ENCODE measurements around the gene SLC16A6.
"Not testable (repeated sequence)": the region's sequence is repeated elsewhere in the genome, so short reads cannot be mapped to it uniquely, and the experiment has no call there.

Gene SLC16A6

DNA sequence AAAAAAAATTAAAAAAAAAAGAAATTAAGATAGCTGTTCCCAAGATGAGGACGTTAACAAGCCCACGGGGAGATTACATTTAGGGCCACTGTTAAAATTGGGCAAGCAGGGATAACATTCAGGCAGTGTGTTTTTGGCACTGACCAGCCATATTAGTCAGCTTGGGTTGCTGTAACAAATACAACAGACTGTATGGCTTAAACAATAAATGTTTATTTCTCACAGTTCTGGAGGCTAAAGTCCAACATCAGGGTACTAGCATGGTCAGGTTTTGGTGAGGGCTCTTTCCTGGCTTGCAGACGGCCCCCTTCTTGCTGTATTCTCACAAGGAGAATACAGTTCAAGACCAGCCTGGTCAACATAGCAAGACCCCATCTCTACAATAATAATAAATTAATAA lies 31.7 kb upstream of the SLC16A6 start:
- TF ChIP-seq TAF1 (IDR thresholded peaks at IDR 0.05; ENCODE audit: borderline replicate concordance, low read depth, low read length) (no peak), POLR2A (IDR thresholded peaks at IDR 0.05; ENCODE audit: low read depth, low read length) (no peak), POLR2AphosphoS5 (IDR thresholded peaks at IDR 0.05; ENCODE audit: low read depth, low read length) (no peak)
- DNase-seq (ENCODE audit: insufficient read length) (no peak), FAIRE-seq (no peak)

DNA sequence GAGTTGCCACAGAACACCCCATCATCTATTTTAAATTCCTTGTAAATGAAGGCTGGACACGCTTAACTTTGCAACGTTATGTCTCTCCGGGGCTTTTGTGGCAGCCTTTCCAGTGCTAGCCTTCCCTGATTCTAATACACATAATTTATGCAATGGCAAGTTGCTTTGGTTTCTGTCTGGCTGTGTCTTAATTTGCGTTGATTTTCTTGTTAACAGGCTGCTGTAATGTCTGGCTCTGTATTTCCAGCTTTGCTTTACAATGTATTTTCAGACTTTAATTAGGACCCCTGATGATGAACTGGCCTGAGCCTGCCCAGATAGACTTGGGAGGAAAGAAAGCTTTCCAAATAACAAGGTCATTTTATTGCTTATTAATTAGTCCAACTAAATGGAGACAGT lies 30.6 kb upstream of the SLC16A6 start:
- DNase-seq (ENCODE audit: insufficient read length): no peak
- TF ChIP-seq POLR2AphosphoS5 (IDR thresholded peaks at IDR 0.05; ENCODE audit: low read depth, low read length): no peak
- TF ChIP-seq TAF1 (IDR thresholded peaks at IDR 0.05; ENCODE audit: borderline replicate concordance, low read depth, low read length): no peak
- TF ChIP-seq POLR2A (IDR thresholded peaks at IDR 0.05; ENCODE audit: low read depth, low read length): no peak
- FAIRE-seq: no peak

DNA sequence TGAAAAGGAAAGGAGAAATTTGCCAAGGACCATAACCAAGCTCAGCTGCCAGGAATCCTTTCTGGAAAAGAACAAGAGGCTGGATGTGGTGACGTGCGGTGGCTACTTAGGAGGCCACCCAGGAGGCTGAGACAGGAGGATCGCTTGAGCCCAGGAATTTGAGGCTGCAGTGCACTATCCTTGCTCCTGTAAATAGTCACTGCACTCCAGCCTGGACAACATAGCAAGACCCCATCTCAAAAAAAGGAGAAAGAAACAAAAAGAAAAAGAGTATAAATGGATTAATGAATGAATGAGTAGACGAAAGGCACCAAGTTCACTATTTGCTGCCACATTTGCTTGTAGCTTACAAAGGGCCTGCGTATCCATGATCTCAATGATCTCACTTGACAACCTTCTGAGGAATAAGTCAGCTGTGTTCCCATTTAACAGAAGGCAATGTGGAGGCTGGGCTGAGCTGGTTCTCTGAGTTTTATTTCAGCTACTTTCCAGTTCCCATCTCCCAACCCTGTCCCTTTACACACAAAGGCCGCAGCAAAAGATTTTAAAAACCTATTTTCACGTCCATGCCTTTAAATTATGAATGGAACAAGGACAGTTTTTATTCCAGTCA lies 30.1 kb upstream of the SLC16A6 start:
- no peak for TF ChIP-seq POLR2AphosphoS5 (IDR thresholded peaks at IDR 0.05; ENCODE audit: low read depth, low read length)
- TF ChIP-seq POLR2A (IDR thresholded peaks at IDR 0.05; ENCODE audit: low read depth, low read length): no peak
- TF ChIP-seq TAF1 (IDR thresholded peaks at IDR 0.05; ENCODE audit: borderline replicate concordance, low read depth, low read length): no peak
- no peak for DNase-seq (ENCODE audit: insufficient read length)
- FAIRE-seq: no peak

DNA sequence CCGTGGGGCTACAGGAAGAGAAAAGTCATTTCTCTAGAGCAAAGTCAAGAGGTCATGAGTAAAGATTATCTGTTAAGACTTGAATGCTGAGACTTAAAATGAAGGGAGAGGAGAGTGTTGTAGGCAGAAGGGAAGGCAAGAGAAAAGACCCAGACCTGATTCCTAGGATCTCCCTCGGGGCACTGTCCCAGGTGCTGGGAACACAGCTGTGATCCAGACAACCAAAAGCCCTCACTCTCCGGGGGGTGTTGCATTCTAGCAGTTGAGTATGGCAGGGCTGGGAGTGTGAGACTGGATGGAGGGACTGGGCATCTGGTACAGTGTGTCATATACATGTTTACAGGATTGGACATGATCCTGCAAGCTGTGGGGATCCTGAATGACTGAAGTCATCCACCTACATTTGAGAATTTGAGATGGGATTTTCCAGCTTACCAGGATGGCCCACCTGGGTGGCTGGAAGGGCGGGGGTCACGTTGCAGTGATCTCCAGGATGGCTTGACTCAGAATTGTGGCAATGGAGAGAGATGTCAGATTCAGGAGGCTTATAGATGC lies 29.5 kb upstream of the SLC16A6 start:
- FAIRE-seq (no peak), DNase-seq (ENCODE audit: insufficient read length) (no peak)
- TF ChIP-seq POLR2A (IDR thresholded peaks at IDR 0.05; ENCODE audit: low read depth, low read length): no peak
- no peak for TF ChIP-seq POLR2AphosphoS5 (IDR thresholded peaks at IDR 0.05; ENCODE audit: low read depth, low read length)
- no peak for TF ChIP-seq TAF1 (IDR thresholded peaks at IDR 0.05; ENCODE audit: borderline replicate concordance, low read depth, low read length)

DNA sequence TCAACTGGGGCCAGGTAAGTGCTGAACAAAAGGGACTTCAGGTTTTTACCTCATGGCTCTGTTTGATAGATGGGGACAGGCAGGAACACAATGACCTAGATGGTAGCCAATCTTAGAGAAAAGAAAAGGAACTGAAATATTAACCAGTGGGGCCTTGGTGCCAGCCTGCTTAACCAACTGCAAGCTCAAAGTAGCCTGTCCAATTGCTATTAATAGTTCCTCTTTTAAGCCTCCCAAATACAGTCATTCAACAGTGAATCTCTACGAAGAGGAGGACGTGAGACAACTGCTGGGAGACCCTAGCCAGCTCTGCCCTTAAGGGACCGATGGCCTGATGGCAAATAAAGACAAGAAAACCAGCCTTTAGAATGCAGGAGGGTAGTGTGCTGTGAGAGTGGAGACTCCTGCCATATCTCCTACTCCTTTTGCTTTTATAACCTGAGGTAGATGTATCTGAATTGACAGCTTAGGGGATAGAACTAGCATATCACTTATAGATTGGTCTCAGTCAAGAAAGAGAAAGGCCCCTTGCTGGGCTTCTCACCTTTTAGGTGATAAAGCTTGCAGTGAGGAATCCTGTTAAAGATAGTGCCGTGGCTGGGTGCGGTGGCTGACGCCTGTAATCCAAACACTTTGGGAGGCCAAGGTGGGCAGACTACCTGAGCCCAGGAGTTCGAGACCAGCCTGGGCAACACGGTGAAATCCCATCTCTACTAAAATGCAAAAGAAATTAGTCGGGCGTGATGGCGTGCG lies 28.7 kb upstream of the SLC16A6 start:
- no peak for DNase-seq (ENCODE audit: insufficient read length)
- TF ChIP-seq POLR2A (IDR thresholded peaks at IDR 0.05; ENCODE audit: low read depth, low read length): no peak
- no peak for TF ChIP-seq POLR2AphosphoS5 (IDR thresholded peaks at IDR 0.05; ENCODE audit: low read depth, low read length)
- no peak for TF ChIP-seq TAF1 (IDR thresholded peaks at IDR 0.05; ENCODE audit: borderline replicate concordance, low read depth, low read length)
- no peak for FAIRE-seq

DNA sequence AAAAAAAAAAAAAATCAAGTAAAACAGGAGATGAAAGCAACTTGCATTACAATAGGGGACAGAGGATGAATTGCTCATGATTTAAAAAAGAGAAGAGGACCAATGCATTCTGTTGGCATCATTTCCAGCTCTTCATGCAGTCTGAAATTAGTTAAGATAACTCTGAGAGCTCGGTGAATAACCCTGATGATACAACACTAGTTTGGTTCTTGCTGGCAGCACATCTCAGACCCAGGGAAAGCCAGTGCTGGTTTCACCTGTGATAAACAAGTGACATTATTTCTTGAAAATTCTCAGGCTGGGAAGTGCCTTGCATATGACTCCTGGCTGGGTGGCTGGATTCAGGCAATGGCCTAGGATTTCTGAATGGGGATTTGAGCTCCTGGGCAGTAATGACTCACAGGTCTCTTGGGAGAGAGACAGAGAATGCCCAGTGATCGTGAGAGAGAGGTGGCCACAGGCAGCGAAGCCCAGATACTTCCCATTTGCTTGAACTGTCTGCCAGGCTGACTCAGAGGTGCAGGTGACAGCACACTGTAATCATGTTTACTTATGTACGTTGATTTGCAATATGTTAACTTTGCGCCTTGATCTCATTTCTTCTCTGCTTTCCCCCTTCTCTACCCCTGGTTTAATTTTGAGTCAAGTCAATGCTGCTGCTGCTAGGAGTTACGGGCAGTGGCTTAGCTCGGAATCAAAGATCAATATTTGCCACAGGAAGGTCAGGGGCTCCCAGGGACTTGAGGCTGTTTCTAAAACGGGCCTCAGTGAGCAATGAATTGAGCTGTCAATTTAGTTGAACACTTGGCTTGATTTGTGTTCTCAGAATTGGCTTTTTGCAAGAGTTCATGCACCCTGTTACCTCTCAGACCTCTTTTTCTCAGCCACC lies 27.4 kb upstream of the SLC16A6 start:
- TF ChIP-seq POLR2A (IDR thresholded peaks at IDR 0.05; ENCODE audit: low read depth, low read length) (no peak), POLR2AphosphoS5 (IDR thresholded peaks at IDR 0.05; ENCODE audit: low read depth, low read length) (no peak), TAF1 (IDR thresholded peaks at IDR 0.05; ENCODE audit: borderline replicate concordance, low read depth, low read length) (no peak)
- DNase-seq (ENCODE audit: insufficient read length) (no peak), FAIRE-seq (no peak)

DNA sequence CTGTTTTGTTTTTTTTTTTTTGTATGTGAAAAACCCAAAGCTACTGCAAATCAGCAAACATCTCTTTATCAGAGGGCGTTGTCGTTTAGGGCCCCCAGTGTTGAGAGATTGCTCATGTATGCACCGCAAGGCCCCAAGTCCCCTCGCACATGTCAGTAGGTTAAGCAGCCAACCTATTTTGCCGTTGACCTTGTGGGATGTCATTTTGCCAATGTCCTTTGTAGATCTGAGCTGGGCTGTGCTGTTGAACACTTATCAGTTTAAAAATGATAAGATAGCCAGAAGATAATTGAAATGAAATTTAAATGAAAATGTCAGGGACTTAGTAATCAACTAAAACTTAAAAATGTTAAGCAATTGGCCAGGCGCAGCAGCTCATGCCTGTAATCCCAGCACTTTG lies 26.5 kb upstream of the SLC16A6 start:
- DNase-seq (ENCODE audit: insufficient read length): no peak
- FAIRE-seq: no peak
- no peak for TF ChIP-seq POLR2A (IDR thresholded peaks at IDR 0.05; ENCODE audit: low read depth, low read length)

DNA sequence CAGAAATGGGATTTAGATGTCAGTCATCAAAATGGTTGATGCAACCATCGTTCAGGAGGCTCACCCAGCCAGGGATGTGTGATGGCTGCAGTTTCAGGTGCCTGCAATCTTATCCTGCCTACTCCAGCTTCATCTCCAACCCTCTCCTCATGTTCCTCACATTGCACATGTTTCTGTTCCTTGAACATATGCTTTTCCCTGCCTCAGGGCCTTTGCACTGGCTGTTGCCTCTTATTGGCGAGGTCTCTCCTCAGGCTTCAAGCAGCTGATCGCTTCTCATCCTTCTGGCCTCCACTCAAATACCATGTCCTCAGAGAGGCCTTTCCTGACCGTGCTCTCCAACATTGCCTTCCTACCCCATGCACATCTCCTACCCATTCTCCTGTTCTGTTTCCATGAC lies 25.0 kb upstream of the SLC16A6 start:
- TF ChIP-seq TAF1 (IDR thresholded peaks at IDR 0.05; ENCODE audit: borderline replicate concordance, low read depth, low read length) (no peak), POLR2AphosphoS5 (IDR thresholded peaks at IDR 0.05; ENCODE audit: low read depth, low read length) (no peak), POLR2A (IDR thresholded peaks at IDR 0.05; ENCODE audit: low read depth, low read length) (no peak)
- DNase-seq (ENCODE audit: insufficient read length): no peak

DNA sequence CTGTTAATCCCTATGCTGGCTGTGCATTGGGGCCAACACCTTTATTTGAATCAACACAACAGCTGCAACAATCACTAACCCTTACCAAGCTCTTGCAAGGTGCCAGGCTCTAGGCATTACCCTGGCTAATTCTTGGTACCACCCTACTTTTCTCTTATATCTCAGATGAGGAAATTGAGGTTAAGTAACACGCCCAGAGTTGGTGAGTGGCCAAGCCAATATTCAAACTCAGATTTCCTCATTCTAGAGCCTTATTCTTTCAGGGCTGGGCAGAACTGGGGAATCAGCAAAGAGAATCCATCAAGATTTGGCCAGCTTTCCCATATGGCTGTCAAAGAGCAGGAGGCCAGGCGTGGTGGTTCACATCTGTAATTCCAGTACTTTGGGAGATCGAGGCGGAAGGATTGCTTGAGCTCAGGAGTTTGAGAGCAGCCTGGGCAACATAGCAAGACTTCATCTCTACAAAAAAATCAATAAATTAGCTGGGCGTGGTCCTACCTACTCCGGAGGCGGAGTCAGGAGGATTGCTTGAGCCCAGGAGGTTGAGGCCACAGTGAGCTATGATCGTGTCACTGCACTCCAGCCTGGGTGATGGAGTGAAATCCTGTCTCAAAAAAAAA lies 24.1 kb upstream of the SLC16A6 start:
- TF ChIP-seq POLR2AphosphoS5 (IDR thresholded peaks at IDR 0.05; ENCODE audit: low read depth, low read length) (no peak), TAF1 (IDR thresholded peaks at IDR 0.05; ENCODE audit: borderline replicate concordance, low read depth, low read length) (no peak), POLR2A (IDR thresholded peaks at IDR 0.05; ENCODE audit: low read depth, low read length) (no peak)
- DNase-seq (ENCODE audit: insufficient read length): no peak
- no peak for FAIRE-seq

More for the DNA sequence above, 25.0 kb upstream of the SLC16A6 start:
- FAIRE-seq: no peak

DNA sequence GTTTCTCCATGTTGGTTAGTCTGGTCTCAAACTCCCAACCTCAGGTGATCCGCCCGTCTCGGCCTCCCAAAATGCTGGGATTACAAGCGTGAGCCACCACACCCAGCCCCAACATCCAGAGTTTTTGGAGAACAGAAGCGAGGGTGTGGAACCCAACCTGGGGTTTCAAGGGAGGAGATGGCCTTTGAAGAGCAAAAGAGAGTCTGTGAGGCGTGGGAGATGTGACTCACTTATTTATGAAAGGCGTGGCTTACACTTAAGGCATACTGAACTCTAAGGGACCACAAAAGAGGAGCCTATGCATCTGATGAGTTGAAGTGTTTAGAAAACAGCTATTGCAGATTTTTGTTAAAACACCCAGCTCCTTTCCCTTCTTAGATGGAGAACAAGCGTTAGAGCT lies 19.2 kb upstream of the SLC16A6 start:
- no peak for DNase-seq (ENCODE audit: insufficient read length)
- TF ChIP-seq POLR2A (IDR thresholded peaks at IDR 0.05; ENCODE audit: low read depth, low read length): no peak
- TF ChIP-seq TAF1 (IDR thresholded peaks at IDR 0.05; ENCODE audit: borderline replicate concordance, low read depth, low read length): no peak
- TF ChIP-seq POLR2AphosphoS5 (IDR thresholded peaks at IDR 0.05; ENCODE audit: low read depth, low read length): no peak
- FAIRE-seq: no peak

DNA sequence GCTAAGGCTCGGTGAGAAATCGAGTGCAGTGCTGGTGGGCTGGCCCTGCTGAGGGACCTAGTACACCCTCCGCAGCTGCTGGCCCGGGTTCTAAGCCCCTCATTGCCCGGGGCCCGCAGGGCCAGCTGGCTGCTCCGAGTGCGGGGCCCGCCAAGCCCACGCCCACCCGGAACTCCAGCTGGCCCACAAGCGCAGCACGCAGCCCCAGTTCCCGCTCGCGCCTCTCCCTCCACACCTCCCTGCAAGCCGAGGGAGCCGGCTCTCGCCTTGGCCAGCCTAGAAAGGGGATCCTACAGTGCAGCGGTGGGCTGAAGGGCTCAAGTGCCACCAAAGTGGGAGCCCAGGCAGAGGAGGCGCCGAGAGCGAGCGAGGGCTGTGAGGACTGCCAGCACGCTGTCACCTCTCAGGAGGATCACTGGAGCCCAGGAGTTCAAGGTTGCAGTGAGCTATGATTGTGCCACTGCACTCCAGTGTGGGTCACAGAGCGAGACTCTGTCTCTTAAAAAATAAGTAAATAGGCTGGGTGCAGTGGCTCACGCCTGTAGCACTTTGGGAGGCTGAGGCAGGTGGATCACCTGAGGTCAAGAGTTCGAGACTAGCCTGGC lies 18.2 kb upstream of the SLC16A6 start:
- FAIRE-seq; DNase-seq (ENCODE audit: insufficient read length): not testable (repeated sequence)

DNA sequence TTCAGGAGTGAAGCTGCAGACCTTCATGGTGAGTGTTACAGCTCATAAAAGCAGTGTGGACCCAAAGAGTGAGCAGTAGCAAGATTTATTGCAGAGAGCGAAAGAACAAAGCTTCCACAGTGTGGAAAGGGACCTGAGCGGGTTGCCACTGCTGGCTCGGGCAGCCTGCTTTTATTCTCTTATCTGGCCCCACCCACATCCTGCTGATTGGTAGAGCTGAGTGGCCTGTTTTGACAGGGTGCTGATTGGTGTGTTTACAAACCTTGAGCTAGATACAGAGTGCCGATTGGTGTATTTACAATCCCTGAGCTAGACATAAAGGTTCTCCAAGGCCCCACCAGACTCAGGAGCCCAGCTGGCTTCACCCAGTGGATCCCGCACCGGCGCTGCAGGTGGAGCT lies 17.6 kb upstream of the SLC16A6 start:
- FAIRE-seq: not testable (repeated sequence)

More for the DNA sequence above, 17.6 kb upstream of the SLC16A6 start:
- DNase-seq (ENCODE audit: insufficient read length): not testable (repeated sequence)

All from GM12892 (cell line).